Measurements from ENCODE around the gene SMIM9.

Gene SMIM9

DNA sequence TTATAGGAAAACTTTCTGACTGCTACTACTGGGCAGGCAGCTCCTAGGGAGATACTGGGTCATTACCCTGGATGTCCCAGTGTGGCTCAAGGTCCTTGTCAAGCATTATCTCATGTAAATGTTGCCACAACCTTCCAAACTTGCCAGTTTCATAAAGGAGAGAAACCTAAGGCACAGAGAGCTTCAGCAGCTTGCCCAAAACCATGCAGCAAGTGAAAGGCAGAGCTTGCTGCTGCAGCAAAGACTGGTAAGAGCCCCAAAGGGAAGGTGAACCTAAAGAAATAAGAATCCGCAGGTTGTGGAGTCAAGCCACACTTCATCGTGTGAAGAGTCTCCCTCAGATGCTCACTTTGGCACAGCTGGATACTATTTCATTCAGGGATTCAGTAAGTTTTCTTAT is 31.5 kb downstream of the SMIM9 start:
- no peaks in the 10 kb centered on the region for H3K9me3 ChIP-seq (ENCODE audit: insufficient read depth, low read depth, low read length)
- no peak overlapping the region for H4K8ac ChIP-seq (ENCODE audit: low read depth, low read length)
- no peak overlapping the region for H3K4me3 ChIP-seq (ENCODE audit: low read depth, low read length)
- no peak overlapping the region for H3K27ac ChIP-seq (ENCODE audit: low read depth, low read length)
- no peak overlapping the region for H4K12ac ChIP-seq (ENCODE audit: low read depth, low read length)
- H4K91ac ChIP-seq (ENCODE audit: low read depth, low read length): no peak overlapping the region
- H3K18ac ChIP-seq (ENCODE audit: low read length): no peak overlapping the region
- H3K79me2 ChIP-seq (ENCODE audit: control insufficient read depth, insufficient read depth, low read length, poor library complexity): peaks cover 3% of the 10 kb centered on the region
- no peak overlapping the region for H2AK5ac ChIP-seq (ENCODE audit: low read length)
- no peak overlapping the region for H2BK5ac ChIP-seq (ENCODE audit: low read depth, low read length, poor library complexity)
- H3K23ac ChIP-seq (ENCODE audit: low read length): no peak overlapping the region
- H3K4me2 ChIP-seq (ENCODE audit: low read length): no peak overlapping the region
- H3K4me1 ChIP-seq (ENCODE audit: control insufficient read depth in 1 of 2, insufficient read depth in 2 of 2, low read length in 2 of 2): peaks cover 2 to 6% of the 10 kb centered on the region in 2 experiments
- no peak overlapping the region for H3K4ac ChIP-seq (ENCODE audit: low read depth, low read length)
- no peaks in the 10 kb centered on the region for H3K36me3 ChIP-seq (ENCODE audit: control insufficient read depth in 1 of 2, insufficient read depth in 2 of 2, low read length in 2 of 2)
- no peak overlapping the region for H3K14ac ChIP-seq (ENCODE audit: low read length)
- WGBS (ENCODE audit: extremely low coverage, insufficient coverage, insufficient read length): no CpG with 5 or more reads among the region's 2 CpGs
- peaks cover 8% of the 10 kb centered on the region for H3K79me1 ChIP-seq (ENCODE audit: low read length)
- no peak overlapping the region for H2BK120ac ChIP-seq (ENCODE audit: insufficient read depth, low read length, poor library complexity)
- no peak overlapping the region for H3K9ac ChIP-seq (ENCODE audit: low read length)
- no peak for DNase-seq
- H2AFZ ChIP-seq (ENCODE audit: insufficient read depth, low read length, poor library complexity): no peak overlapping the region
- H3K27me3 ChIP-seq (ENCODE audit: insufficient read depth, low read length): no peaks in the 10 kb centered on the region
- H2BK12ac ChIP-seq (ENCODE audit: low read length): no peak overlapping the region

DNA sequence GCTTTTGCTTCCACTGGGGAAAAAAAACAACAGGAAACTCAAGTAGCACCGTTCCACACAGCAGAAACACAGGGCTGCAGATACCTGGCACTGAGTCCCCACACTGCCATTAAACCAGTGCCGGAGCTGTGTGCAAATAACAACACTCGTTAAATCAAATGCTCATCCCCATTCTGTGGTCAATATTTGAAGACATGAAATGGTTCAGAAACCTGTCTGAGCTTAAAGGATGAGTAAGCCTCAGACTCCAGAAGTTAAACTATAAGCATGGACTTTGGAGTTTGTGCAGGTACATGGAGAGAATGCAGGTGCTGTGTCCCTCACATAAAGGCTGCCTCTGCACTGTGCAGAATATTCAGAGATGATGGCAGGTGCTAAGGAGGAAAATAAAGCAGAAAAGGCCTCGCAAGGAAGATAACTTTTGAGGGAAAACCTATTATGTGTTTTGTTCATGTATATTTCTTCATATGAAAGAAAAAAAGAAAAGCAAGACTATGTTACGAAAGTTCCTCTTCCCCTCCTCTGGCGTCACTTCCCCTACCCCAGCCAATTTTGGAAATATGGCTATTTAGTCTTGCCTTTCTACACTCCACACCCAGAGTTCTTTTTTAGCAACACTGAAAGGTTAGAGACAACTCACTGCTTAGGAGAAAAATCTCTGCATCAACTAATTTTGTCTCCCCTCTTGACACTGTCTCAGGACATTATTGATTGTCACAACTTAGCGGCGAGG is 33.8 kb downstream of the SMIM9 start:
- Histone ChIP-seq H4K12ac (ENCODE audit: low read depth, low read length) (no peak overlapping the region), H3K14ac (ENCODE audit: low read length) (no peak overlapping the region), H3K9ac (ENCODE audit: low read length) (no peak overlapping the region), H3K4me3 (ENCODE audit: low read depth, low read length) (no peak overlapping the region), H3K27ac (ENCODE audit: low read depth, low read length) (no peak overlapping the region), H3K27me3 (ENCODE audit: insufficient read depth, low read length) (no peaks in the 10 kb centered on the region), H3K4ac (ENCODE audit: low read depth, low read length) (no peak overlapping the region), H3K36me3 (ENCODE audit: control insufficient read depth in 1 of 2, insufficient read depth in 2 of 2, low read length in 2 of 2) (no peaks in the 10 kb centered on the region), H3K23ac (ENCODE audit: low read length) (no peak overlapping the region), H3K9me3 (ENCODE audit: insufficient read depth, low read depth, low read length) (no peaks in the 10 kb centered on the region), H2BK120ac (ENCODE audit: insufficient read depth, low read length, poor library complexity) (no peak overlapping the region), H4K8ac (ENCODE audit: low read depth, low read length) (no peak overlapping the region), H4K91ac (ENCODE audit: low read depth, low read length) (no peak overlapping the region), H2AK5ac (ENCODE audit: low read length) (no peak overlapping the region), H3K18ac (ENCODE audit: low read length) (no peak overlapping the region), H3K79me1 (ENCODE audit: low read length) (peaks cover 8% of the 10 kb centered on the region), H2AFZ (ENCODE audit: insufficient read depth, low read length, poor library complexity) (no peak overlapping the region), H3K79me2 (ENCODE audit: control insufficient read depth, insufficient read depth, low read length, poor library complexity) (peaks cover 3% of the 10 kb centered on the region), H2BK5ac (ENCODE audit: low read depth, low read length, poor library complexity) (no peak overlapping the region), H3K4me2 (ENCODE audit: low read length) (no peak overlapping the region), H2BK12ac (ENCODE audit: low read length) (no peak overlapping the region), H3K4me1 (ENCODE audit: control insufficient read depth in 1 of 2, insufficient read depth in 2 of 2, low read length in 2 of 2) (peaks cover 2 to 6% of the 10 kb centered on the region in 2 experiments)
- no CpG with 5 or more reads among the region's 8 CpGs for WGBS (ENCODE audit: extremely low coverage, insufficient coverage, insufficient read length)
- DNase-seq: no peak

DNA sequence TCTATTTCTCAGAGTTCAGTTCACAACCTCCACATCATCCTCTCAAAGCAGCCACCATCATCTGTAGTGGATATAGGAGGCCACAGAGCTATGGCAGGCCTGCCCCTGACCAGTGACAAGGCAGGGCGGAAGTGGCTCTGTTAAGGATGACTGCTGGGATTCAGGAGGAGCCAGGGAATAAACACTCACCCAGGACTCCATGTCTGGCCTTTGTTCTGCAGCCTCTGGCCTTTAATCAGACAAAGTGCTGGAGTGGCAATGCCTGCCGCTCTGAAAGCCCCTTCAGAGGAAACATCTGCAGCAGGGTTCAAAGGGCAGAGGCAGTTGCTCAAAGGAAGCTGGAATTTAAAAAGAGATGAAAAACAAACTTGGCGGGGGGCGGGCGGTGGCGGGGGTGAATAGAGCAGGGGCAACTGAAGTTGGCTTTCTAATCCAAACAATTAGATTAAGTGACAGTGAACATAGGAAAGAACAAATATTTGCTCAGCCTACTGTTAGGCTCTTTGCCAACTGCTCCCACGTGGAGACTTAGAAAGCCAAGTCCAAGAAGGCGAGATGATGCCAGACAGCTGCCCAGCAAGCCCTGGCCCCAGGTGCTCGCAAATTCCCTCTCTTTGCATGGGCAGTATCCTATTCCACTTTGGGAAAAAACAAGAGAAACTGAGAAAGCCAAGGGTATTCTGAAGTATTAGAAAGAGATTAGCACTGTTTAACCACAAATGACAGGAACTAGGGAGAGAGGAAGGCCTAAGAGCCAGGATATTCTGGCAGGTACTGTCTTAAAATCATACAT is 34.7 kb downstream of the SMIM9 start:
- no peak overlapping the region for H3K18ac ChIP-seq (ENCODE audit: low read length)
- no peak overlapping the region for H3K27ac ChIP-seq (ENCODE audit: low read depth, low read length)
- H3K14ac ChIP-seq (ENCODE audit: low read length): no peak overlapping the region
- no peak overlapping the region for H4K12ac ChIP-seq (ENCODE audit: low read depth, low read length)
- H3K27me3 ChIP-seq (ENCODE audit: insufficient read depth, low read length): no peaks in the 10 kb centered on the region
- H3K4me2 ChIP-seq (ENCODE audit: low read length): no peak overlapping the region
- H2BK12ac ChIP-seq (ENCODE audit: low read length): no peak overlapping the region
- WGBS (ENCODE audit: extremely low coverage, insufficient coverage, insufficient read length): no CpG with 5 or more reads among the region's 9 CpGs
- no peak overlapping the region for H2AK5ac ChIP-seq (ENCODE audit: low read length)
- H3K4me3 ChIP-seq (ENCODE audit: low read depth, low read length): no peak overlapping the region
- no peak overlapping the region for H4K8ac ChIP-seq (ENCODE audit: low read depth, low read length)
- no peak overlapping the region for H4K91ac ChIP-seq (ENCODE audit: low read depth, low read length)
- H3K79me1 ChIP-seq (ENCODE audit: low read length): peaks cover 4% of the 10 kb centered on the region
- H2BK5ac ChIP-seq (ENCODE audit: low read depth, low read length, poor library complexity): no peak overlapping the region
- no peak overlapping the region for H3K9ac ChIP-seq (ENCODE audit: low read length)
- H2BK120ac ChIP-seq (ENCODE audit: insufficient read depth, low read length, poor library complexity): no peak overlapping the region
- no peaks in the 10 kb centered on the region for H3K36me3 ChIP-seq (ENCODE audit: control insufficient read depth in 1 of 2, insufficient read depth in 2 of 2, low read length in 2 of 2)
- H3K4me1 ChIP-seq (ENCODE audit: control insufficient read depth in 1 of 2, insufficient read depth in 2 of 2, low read length in 2 of 2): peaks cover 2 to 6% of the 10 kb centered on the region in 2 experiments
- H3K79me2 ChIP-seq (ENCODE audit: control insufficient read depth, insufficient read depth, low read length, poor library complexity): no peaks in the 10 kb centered on the region
- H3K4ac ChIP-seq (ENCODE audit: low read depth, low read length): no peak overlapping the region
- DNase-seq: no peak
- no peaks in the 10 kb centered on the region for H3K9me3 ChIP-seq (ENCODE audit: insufficient read depth, low read depth, low read length)
- no peak overlapping the region for H3K23ac ChIP-seq (ENCODE audit: low read length)
- H2AFZ ChIP-seq (ENCODE audit: insufficient read depth, low read length, poor library complexity): no peak overlapping the region

DNA sequence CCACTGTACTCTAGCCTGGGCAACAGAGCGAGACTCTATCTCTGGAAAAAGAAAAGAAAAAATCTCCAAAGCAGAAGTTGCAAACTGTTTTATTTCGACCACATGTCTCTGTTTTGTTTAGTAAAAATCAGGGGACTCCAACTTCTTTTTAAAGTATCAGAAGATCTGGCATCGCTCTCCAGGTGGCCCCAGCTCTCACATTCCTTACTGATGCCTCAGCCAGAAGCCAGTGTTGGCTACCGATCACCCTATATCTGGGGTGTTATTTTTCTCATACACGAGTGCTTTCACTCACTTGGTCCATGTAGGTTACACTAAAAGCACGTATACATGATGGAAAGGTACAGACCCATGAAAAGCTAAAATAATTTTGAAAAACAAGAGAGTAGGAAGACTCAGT is 37.5 kb downstream of the SMIM9 start:
- no peak overlapping the region for H3K23ac ChIP-seq (ENCODE audit: low read length)
- H3K4me2 ChIP-seq (ENCODE audit: low read length): no peak overlapping the region
- no peak for DNase-seq
- H3K36me3 ChIP-seq (ENCODE audit: control insufficient read depth in 1 of 2, insufficient read depth in 2 of 2, low read length in 2 of 2): no peaks in the 10 kb centered on the region
- H3K9me3 ChIP-seq (ENCODE audit: insufficient read depth, low read depth, low read length): no peaks in the 10 kb centered on the region
- H3K18ac ChIP-seq (ENCODE audit: low read length): no peak overlapping the region
- H3K79me1 ChIP-seq (ENCODE audit: low read length): no peaks in the 10 kb centered on the region
- H3K79me2 ChIP-seq (ENCODE audit: control insufficient read depth, insufficient read depth, low read length, poor library complexity): no peaks in the 10 kb centered on the region
- no peak overlapping the region for H2BK5ac ChIP-seq (ENCODE audit: low read depth, low read length, poor library complexity)
- no peak overlapping the region for H4K12ac ChIP-seq (ENCODE audit: low read depth, low read length)
- H2AK5ac ChIP-seq (ENCODE audit: low read length): no peak overlapping the region
- no peak overlapping the region for H3K27ac ChIP-seq (ENCODE audit: low read depth, low read length)
- no peaks in the 10 kb centered on the region for H3K27me3 ChIP-seq (ENCODE audit: insufficient read depth, low read length)
- peaks cover 2 to 3% of the 10 kb centered on the region in 2 experiments for H3K4me1 ChIP-seq (ENCODE audit: control insufficient read depth in 1 of 2, insufficient read depth in 2 of 2, low read length in 2 of 2)
- H2BK120ac ChIP-seq (ENCODE audit: insufficient read depth, low read length, poor library complexity): no peak overlapping the region
- WGBS (ENCODE audit: extremely low coverage, insufficient coverage, insufficient read length): no CpG with 5 or more reads among the region's 6 CpGs
- no peak overlapping the region for H3K14ac ChIP-seq (ENCODE audit: low read length)
- no peak overlapping the region for H2AFZ ChIP-seq (ENCODE audit: insufficient read depth, low read length, poor library complexity)
- no peak overlapping the region for H3K4me3 ChIP-seq (ENCODE audit: low read depth, low read length)
- no peak overlapping the region for H3K4ac ChIP-seq (ENCODE audit: low read depth, low read length)
- H4K8ac ChIP-seq (ENCODE audit: low read depth, low read length): no peak overlapping the region
- H4K91ac ChIP-seq (ENCODE audit: low read depth, low read length): no peak overlapping the region
- H2BK12ac ChIP-seq (ENCODE audit: low read length): no peak overlapping the region
- no peak overlapping the region for H3K9ac ChIP-seq (ENCODE audit: low read length)
